Uterus (tissue), 2 donors: ENCODE results near the gene NRXN3.

Experiments
- POLR2A ChIP-seq, 2 donors: fragments of 450-650 bp; IDR thresholded peaks; one replicate each; pipeline ENCODE4 v1.6.1; 2016; ENCODE audit warnings: antibody characterized with exemption in 2 of 2, mild to moderate bottlenecking in 1 of 2, moderate library complexity in 1 of 2
- TF ChIP-seq, protein P1 (sequence below), 4 experiments: fragments of 200-600 bp in 2 of 4; fragments of 450-650 bp in 2 of 4; sonication (generic) in 2 of 4; IDR thresholded peaks; one replicate each; pipeline ENCODE4 v1.5.1; 2016 to 2019; ENCODE audit warnings: antibody characterized with exemption in 4 of 4, mild to moderate bottlenecking in 2 of 4, moderate library complexity in 1 of 4

- TF ChIP-seq, protein P1, sequence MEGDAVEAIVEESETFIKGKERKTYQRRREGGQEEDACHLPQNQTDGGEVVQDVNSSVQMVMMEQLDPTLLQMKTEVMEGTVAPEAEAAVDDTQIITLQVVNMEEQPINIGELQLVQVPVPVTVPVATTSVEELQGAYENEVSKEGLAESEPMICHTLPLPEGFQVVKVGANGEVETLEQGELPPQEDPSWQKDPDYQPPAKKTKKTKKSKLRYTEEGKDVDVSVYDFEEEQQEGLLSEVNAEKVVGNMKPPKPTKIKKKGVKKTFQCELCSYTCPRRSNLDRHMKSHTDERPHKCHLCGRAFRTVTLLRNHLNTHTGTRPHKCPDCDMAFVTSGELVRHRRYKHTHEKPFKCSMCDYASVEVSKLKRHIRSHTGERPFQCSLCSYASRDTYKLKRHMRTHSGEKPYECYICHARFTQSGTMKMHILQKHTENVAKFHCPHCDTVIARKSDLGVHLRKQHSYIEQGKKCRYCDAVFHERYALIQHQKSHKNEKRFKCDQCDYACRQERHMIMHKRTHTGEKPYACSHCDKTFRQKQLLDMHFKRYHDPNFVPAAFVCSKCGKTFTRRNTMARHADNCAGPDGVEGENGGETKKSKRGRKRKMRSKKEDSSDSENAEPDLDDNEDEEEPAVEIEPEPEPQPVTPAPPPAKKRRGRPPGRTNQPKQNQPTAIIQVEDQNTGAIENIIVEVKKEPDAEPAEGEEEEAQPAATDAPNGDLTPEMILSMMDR (IDR thresholded peaks at IDR 0.05): peak in 3 of 4 experiments; percentile 16 to 50 (median 41)
- TF ChIP-seq POLR2A (IDR thresholded peaks at IDR 0.05): no peak
Measured at GRCh38 chr14:78836777-78837176, 666.6 kb downstream of the NRXN3 start.
